Nephron progenitor cell (in vitro differentiated cells): ENCODE results near the gene MED12L.

Experiments used
- DNase-seq: peaks from one replicate; pipeline ENCODE4 v3.0.0; 2021
- H3K27ac Mint-ChIP-seq: 2 replicates; pipeline ENCODE4 v1.8.0; 2021; ENCODE audit warnings: mild to moderate bottlenecking, moderate library complexity, mixed read lengths
- H3K27me3 Mint-ChIP-seq: 2 replicates; pipeline ENCODE4 v1.8.0; 2021; ENCODE audit warnings: mild to moderate bottlenecking, low read depth, mixed read lengths; ENCODE audit not compliant: poor library complexity
- H3K36me3 Mint-ChIP-seq: 2 replicates; pipeline ENCODE4 v1.8.0; 2021; ENCODE audit warnings: low read depth, mixed read lengths
- H3K4me1 Mint-ChIP-seq: 2 replicates; pipeline ENCODE4 v1.8.0; 2021; ENCODE audit warnings: mixed read lengths
- H3K4me3 Mint-ChIP-seq: 2 replicates; pipeline ENCODE4 v1.8.0; 2021; ENCODE audit warnings: mild to moderate bottlenecking, moderate library complexity, mixed read lengths
- H3K9me3 Mint-ChIP-seq: 2 replicates; pipeline ENCODE4 v1.8.0; 2021; ENCODE audit warnings: mild to moderate bottlenecking, moderate library complexity, mixed read lengths
- TF ChIP-seq, protein P1 (sequence below): fragments of 200-600 bp; sonication (generic); IDR thresholded peaks from 2 replicates; pipeline ENCODE4 v1.5.0; 2021; ENCODE audit warnings: antibody characterized with exemption

Gene MED12L

DNA sequence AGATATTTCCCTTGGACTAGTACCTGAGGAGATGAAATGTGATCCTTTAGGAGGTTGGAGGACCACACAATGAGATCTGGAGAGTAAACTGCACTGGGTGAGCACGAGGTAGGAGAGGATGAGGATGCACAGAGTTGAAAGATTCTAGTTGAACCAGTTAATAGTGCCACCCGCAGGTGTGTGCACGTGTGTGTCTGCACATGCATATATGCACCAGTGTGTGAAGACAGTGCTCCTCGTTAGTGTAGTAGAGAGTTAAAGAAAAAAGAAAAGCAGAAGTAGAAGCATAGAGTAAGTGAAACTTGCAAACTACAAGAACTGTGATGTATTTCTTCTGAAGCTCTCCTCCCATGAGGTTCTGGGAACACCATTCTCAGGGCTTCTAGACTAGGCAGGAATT lies 8.4 kb downstream of the MED12L start:
- peaks cover 72% of the 10 kb centered on the region for H3K4me1 Mint-ChIP-seq
- peaks cover 3% of the 10 kb centered on the region for H3K27me3 Mint-ChIP-seq

GRCh38 chr3:151096716-151097115 lies 11.3 kb downstream of the MED12L start:
- Mint-ChIP-seq H3K9me3 (peaks cover 13% of the 10 kb centered on the region), H3K4me1 (peaks cover 60% of the 10 kb centered on the region), H3K4me3 (no peak overlapping the region), H3K27me3 (no peaks in the 10 kb centered on the region), H3K36me3 (peaks cover 46% of the 10 kb centered on the region), H3K27ac (peak overlapping the region; percentile 44)
- TF ChIP-seq, protein P1, sequence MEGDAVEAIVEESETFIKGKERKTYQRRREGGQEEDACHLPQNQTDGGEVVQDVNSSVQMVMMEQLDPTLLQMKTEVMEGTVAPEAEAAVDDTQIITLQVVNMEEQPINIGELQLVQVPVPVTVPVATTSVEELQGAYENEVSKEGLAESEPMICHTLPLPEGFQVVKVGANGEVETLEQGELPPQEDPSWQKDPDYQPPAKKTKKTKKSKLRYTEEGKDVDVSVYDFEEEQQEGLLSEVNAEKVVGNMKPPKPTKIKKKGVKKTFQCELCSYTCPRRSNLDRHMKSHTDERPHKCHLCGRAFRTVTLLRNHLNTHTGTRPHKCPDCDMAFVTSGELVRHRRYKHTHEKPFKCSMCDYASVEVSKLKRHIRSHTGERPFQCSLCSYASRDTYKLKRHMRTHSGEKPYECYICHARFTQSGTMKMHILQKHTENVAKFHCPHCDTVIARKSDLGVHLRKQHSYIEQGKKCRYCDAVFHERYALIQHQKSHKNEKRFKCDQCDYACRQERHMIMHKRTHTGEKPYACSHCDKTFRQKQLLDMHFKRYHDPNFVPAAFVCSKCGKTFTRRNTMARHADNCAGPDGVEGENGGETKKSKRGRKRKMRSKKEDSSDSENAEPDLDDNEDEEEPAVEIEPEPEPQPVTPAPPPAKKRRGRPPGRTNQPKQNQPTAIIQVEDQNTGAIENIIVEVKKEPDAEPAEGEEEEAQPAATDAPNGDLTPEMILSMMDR = no peak
- no peak for DNase-seq

More for the DNA sequence above, 8.4 kb downstream of the MED12L start:
- TF ChIP-seq, protein P1 = no peak
- peak overlapping the region; percentile 43 for H3K27ac Mint-ChIP-seq
- H3K36me3 Mint-ChIP-seq = peaks cover 55% of the 10 kb centered on the region
- DNase-seq = no peak
- no peak overlapping the region for H3K4me3 Mint-ChIP-seq
- H3K9me3 Mint-ChIP-seq = peaks cover 12% of the 10 kb centered on the region

DNA sequence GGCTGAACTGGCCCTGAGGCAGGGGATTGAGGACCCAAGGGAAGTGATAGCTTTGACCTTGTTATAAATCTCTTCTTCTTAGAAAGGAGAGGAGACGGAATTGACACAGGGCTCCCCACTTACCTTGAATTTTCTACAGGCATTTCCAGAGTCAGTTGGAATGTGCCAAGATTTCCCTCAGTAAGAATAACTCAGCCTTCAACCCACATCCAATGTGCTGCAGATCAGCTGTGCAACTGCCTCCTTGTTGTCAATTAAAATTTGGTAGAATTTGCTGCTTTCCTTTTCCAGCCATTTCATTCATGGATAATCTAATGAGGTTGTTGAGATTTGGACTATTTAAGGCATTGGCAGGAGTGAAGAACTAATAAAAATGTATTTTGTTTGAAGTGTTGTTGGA lies 14.6 kb downstream of the MED12L start:
- no peak for DNase-seq

DNA sequence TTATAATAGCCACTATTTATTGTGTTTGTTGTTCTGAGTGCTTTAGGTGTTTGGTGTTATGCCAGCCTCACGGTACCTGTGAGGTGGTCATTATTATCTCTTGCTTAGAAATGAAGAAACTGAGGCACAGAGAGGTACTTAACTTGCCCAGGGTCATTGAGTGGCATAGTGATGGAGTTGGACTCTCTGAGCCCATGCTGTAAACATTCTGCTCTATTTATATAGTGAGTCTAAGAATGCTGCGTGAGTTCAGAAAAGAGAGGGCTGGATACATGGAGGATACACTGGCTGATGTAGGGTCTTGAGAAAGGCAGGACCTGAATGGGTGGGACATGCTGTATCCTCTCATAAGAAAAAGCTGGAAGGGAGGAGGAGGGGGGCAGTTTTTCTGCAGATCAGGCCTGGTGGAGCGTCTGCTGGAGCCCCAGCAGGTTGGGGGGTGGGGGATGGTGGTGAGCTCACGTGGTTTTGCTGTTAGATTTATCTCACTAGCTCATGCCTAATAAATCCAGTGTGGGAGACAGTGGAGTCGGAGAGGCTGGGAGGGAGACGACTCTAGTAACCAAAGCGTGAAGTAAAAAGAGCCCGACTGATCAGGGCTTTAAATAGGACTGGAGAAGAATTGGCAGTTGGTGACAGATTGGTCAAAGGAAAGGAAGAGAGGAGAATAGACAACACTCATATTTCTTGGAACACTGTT lies 16.0 kb downstream of the MED12L start:
- Mint-ChIP-seq H3K27me3 (no peaks in the 10 kb centered on the region), H3K4me3 (peak overlapping the region; percentile 62), H3K4me1 (peaks cover 26% of the 10 kb centered on the region), H3K36me3 (peaks cover 21% of the 10 kb centered on the region), H3K27ac (peak overlapping the region; percentile 90), H3K9me3 (peaks cover 13% of the 10 kb centered on the region)
- DNase-seq = peak; percentile 67
- TF ChIP-seq, protein P1 = no peak

More for the DNA sequence above, 14.6 kb downstream of the MED12L start:
- H3K4me3 Mint-ChIP-seq = peak overlapping the region; percentile 39
- H3K9me3 Mint-ChIP-seq = peaks cover 13% of the 10 kb centered on the region
- no peaks in the 10 kb centered on the region for H3K27me3 Mint-ChIP-seq
- H3K27ac Mint-ChIP-seq = no peak overlapping the region
- peaks cover 34% of the 10 kb centered on the region for H3K4me1 Mint-ChIP-seq
- peaks cover 32% of the 10 kb centered on the region for H3K36me3 Mint-ChIP-seq
- TF ChIP-seq, protein P1 = no peak

GRCh38 chr3:151106311-151106710 lies 20.8 kb downstream of the MED12L start:
- DNase-seq = no peak
- H3K9me3 Mint-ChIP-seq = no peaks in the 10 kb centered on the region
- TF ChIP-seq, protein P1 = no peak
- no peaks in the 10 kb centered on the region for H3K36me3 Mint-ChIP-seq
- peaks cover 45% of the 10 kb centered on the region for H3K4me1 Mint-ChIP-seq
- H3K27ac Mint-ChIP-seq = no peak overlapping the region
- H3K4me3 Mint-ChIP-seq = no peak overlapping the region
- H3K27me3 Mint-ChIP-seq = no peaks in the 10 kb centered on the region

DNA sequence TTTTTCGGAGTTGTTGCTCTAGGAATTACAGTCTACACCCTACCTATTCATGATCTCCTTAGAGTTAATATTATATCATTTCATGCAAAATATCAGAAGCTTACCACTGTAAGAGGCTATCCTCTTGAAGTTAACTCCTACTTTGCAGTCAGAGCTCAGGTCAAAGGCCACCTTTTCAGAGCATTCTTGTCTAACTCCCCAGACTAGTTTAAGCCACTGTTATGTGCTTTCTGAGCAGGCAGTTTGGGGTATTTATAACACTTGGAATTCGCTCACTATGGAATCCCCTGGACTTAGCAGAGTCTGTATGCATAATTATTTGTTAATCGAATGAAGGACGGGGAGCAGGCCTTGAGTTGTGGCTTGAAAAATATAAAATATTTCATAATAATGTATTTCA lies 21.7 kb downstream of the MED12L start:
- TF ChIP-seq, protein P1 = no peak
- Mint-ChIP-seq H3K36me3 (no peaks in the 10 kb centered on the region), H3K27me3 (no peaks in the 10 kb centered on the region), H3K4me1 (peaks cover 53% of the 10 kb centered on the region), H3K4me3 (no peak overlapping the region), H3K9me3 (no peaks in the 10 kb centered on the region), H3K27ac (no peak overlapping the region)
- no peak for DNase-seq
